ENCODE data around the gene DOCK4.

DOCK4 gene

GRCh38 chr7:112061051-112061450 lies 145.1 kb downstream of the DOCK4 start:
- no peak for DNase-seq
- H3K36me3 ChIP-seq = no peaks in the 10 kb centered on the region
- H3K27me3 ChIP-seq = no peaks in the 10 kb centered on the region
- no peak overlapping the region for H3K4me3 ChIP-seq (ENCODE audit: low read depth, low read length)
- no peak for TF ChIP-seq CTCF (IDR thresholded peaks at IDR 0.05; ENCODE audit: low read depth, low read length)
- peaks cover 8% of the 10 kb centered on the region for H3K4me1 ChIP-seq
- H3K9me3 ChIP-seq = no peaks in the 10 kb centered on the region

- peaks cover 10% of the 10 kb centered on the region for H3K4me1 ChIP-seq
- H3K36me3 ChIP-seq = no peaks in the 10 kb centered on the region
Measured at GRCh38 chr7:112060625-112061024, 145.6 kb downstream of the DOCK4 start.

GRCh38 chr7:112059675-112060074 lies 146.5 kb downstream of the DOCK4 start:
- TF ChIP-seq CTCF (IDR thresholded peaks at IDR 0.05; ENCODE audit: low read depth, low read length) = no peak
- Histone ChIP-seq H3K4me1 (peaks cover 10% of the 10 kb centered on the region), H3K4me3 (ENCODE audit: low read depth, low read length) (no peak overlapping the region), H3K36me3 (no peaks in the 10 kb centered on the region), H3K9me3 (no peaks in the 10 kb centered on the region), H3K27me3 (no peaks in the 10 kb centered on the region)
- DNase-seq = no peak

More at GRCh38 chr7:112060625-112061024, 145.6 kb downstream of the DOCK4 start:
- no peak overlapping the region for H3K4me3 ChIP-seq (ENCODE audit: low read depth, low read length)
- no peak for DNase-seq
- H3K27me3 ChIP-seq = no peaks in the 10 kb centered on the region
- no peaks in the 10 kb centered on the region for H3K9me3 ChIP-seq
- no peak for TF ChIP-seq CTCF (IDR thresholded peaks at IDR 0.05; ENCODE audit: low read depth, low read length)

- Histone ChIP-seq H3K27me3 (no peaks in the 10 kb centered on the region), H3K36me3 (no peaks in the 10 kb centered on the region), H3K4me1 (peaks cover 10% of the 10 kb centered on the region), H3K9me3 (no peaks in the 10 kb centered on the region), H3K4me3 (ENCODE audit: low read depth, low read length) (no peak overlapping the region)
- TF ChIP-seq CTCF (IDR thresholded peaks at IDR 0.05; ENCODE audit: low read depth, low read length) = no peak
- DNase-seq = no peak
Measured at GRCh38 chr7:112058686-112059085, 147.5 kb downstream of the DOCK4 start.

- DNase-seq = peak; percentile 40
- Histone ChIP-seq H3K4me3 (ENCODE audit: low read depth, low read length) (no peak overlapping the region), H3K36me3 (no peaks in the 10 kb centered on the region), H3K9me3 (no peaks in the 10 kb centered on the region), H3K27me3 (no peaks in the 10 kb centered on the region), H3K4me1 (peaks cover 10% of the 10 kb centered on the region)
- no peak for TF ChIP-seq CTCF (IDR thresholded peaks at IDR 0.05; ENCODE audit: low read depth, low read length)
Measured at GRCh38 chr7:112056409-112056808, 149.8 kb downstream of the DOCK4 start.

- Histone ChIP-seq H3K4me3 (ENCODE audit: low read depth, low read length) (no peak overlapping the region), H3K36me3 (no peaks in the 10 kb centered on the region), H3K27me3 (no peaks in the 10 kb centered on the region), H3K9me3 (no peaks in the 10 kb centered on the region), H3K4me1 (peaks cover 9% of the 10 kb centered on the region)
- TF ChIP-seq CTCF (IDR thresholded peaks at IDR 0.05; ENCODE audit: low read depth, low read length) = no peak
- DNase-seq = no peak
Measured at GRCh38 chr7:112053737-112054069, 152.5 kb downstream of the DOCK4 start.

Data from BE2C (cell line).